ENCODE measurements around the gene MIA3. TPM values are rescaled to one million over a fixed set of nuclear protein-coding genes. Genes with fewer than 3 reads are reported as not detected.

Gene MIA3
- total and polyA plus RNA-seq, 9 of the 15 experiments (the other 6 are each of a cell fraction or from before 2014, with no cell fraction given), result 21.6 to 89.4 (median 40.8) TPM

GRCh38 chr1:222586842-222587241 is 31.1 kb upstream of the MIA3 start:
- CTCF ChIA-PET (ENCODE audit: low intra/inter-chr PET ratio), result no interaction called here
- Histone ChIP-seq H3K9me3 (replicated peaks; ENCODE audit: control insufficient read depth, insufficient read depth, low read depth, low read length) (no peaks in the 10 kb centered on the region), H3K79me2 (ENCODE audit: control insufficient read depth, insufficient read depth, low read length) (peaks cover 49% of the 10 kb centered on the region), H3K4me3 (no peak overlapping the region), H4K20me1 (replicated peaks; ENCODE audit: control insufficient read depth, insufficient read depth, low read length) (no peaks in the 10 kb centered on the region), H3K27me3 (ENCODE audit: control insufficient read depth in 2 of 2, insufficient read depth in 2 of 2, low read length in 2 of 2) (no peaks in the 10 kb centered on the region), H3K27ac (ENCODE audit: extremely low read depth, low read depth, low read length) (no peak overlapping the region), H3K4me1 (replicated peaks in 1 of 2; ENCODE audit: control insufficient read depth in 2 of 2, insufficient read depth in 2 of 2, low read length in 2 of 2) (peaks cover 0 to 3% of the 10 kb centered on the region in 2 experiments; a peak in 2 of 5 replicates), H2AFZ (ENCODE audit: low read depth, low read length) (no peak overlapping the region), H3K9me1 (ENCODE audit: control insufficient read depth, insufficient read depth, low read length) (no peaks in the 10 kb centered on the region), H3K4me2 (ENCODE audit: insufficient read depth, low read length) (no peak overlapping the region), H3K36me3 (ENCODE audit: control insufficient read depth, insufficient read depth, low read length) (peaks cover 61% of the 10 kb centered on the region), H3K9ac (ENCODE audit: insufficient read depth in 1 of 2, low read depth in 2 of 2, low read length in 2 of 2) (no peak overlapping the region)
- FAIRE-seq (no peak), ATAC-seq (no peak), DNase-seq (ENCODE audit: extremely low read depth in 1 of 4, low spot score in 3 of 4) (no peak)
- POLR2A ChIA-PET, result interaction anchor here (0.7 kb wide), 1 partner anchor 123 kb away, joined by 3 read pairs; no protein-coding TSS in a partner anchor
- intact Hi-C loops (cut with micrococcal nuclease) (no loop called here), in situ Hi-C loops (cut with MboI) (no loop called here)
- WGBS (ENCODE audit: insufficient coverage, low coverage, missing lambda C conversion rate), result 94% methylated on average over 2 of the region's 2 CpGs
- no TSS peak for BruUV-seq (replicated peaks)
- TF ChIP-seq ELK3 (CRISPR knock-in tag; IDR thresholded peaks at IDR 0.05) (no peak), MCM3 (IDR thresholded peaks at IDR 0.05) (no peak), ETV1 (tag; conservative IDR thresholded peaks at IDR 0.05; ENCODE audit: low read depth) (no peak), NFRKB (IDR thresholded peaks at IDR 0.05; ENCODE audit: low read depth) (no peak), FOS (IDR thresholded peaks at IDR 0.05; ENCODE audit: extremely low read depth, insufficient read length) (no peak), ZFP1 (CRISPR knock-in tag; IDR thresholded peaks at IDR 0.05) (no peak), ZNF512 (tag; IDR thresholded peaks at IDR 0.05) (no peak), GABPB2 (CRISPR knock-in tag; conservative IDR thresholded peaks at IDR 0.05) (no peak), MAX (CRISPR knock-in tag; IDR thresholded peaks at IDR 0.05) (no peak), HBP1 (CRISPR knock-in tag; IDR thresholded peaks at IDR 0.05) (no peak)
